Mesothelial cell of epicardium (in vitro differentiated cells): ENCODE measurements around the gene LRRC71. TPM values are rescaled to one million over a fixed set of nuclear protein-coding genes. Genes with fewer than 3 reads are reported as not detected.

Experiments used
- DNase-seq, 2 experiments: peaks; one replicate each; pipeline ENCODE4 v3.0.0; 2021; ENCODE audit warnings: low spot score in 2 of 2; ENCODE audit not compliant: unreplicated experiment in 2 of 2
- H3K27ac Mint-ChIP-seq: 2 replicates; pipeline ENCODE4 v1.8.0; 2021; ENCODE audit warnings: mixed read lengths
- H3K27me3 Mint-ChIP-seq: 2 replicates; pipeline ENCODE4 v1.8.0; 2021; ENCODE audit warnings: low read depth, mixed read lengths
- H3K36me3 Mint-ChIP-seq: 2 replicates; pipeline ENCODE4 v1.8.0; 2021; ENCODE audit warnings: mixed read lengths
- H3K4me1 Mint-ChIP-seq: 2 replicates; pipeline ENCODE4 v1.8.0; 2021; ENCODE audit warnings: mixed read lengths
- H3K4me3 Mint-ChIP-seq: 2 replicates; pipeline ENCODE4 v1.8.0; 2021; ENCODE audit warnings: mild to moderate bottlenecking, moderate library complexity, mixed read lengths
- H3K9me3 Mint-ChIP-seq: 2 replicates; pipeline ENCODE4 v1.8.0; 2021; ENCODE audit warnings: mixed read lengths
- CTCF ChIP-seq: fragments of 200-600 bp; sonication (generic); IDR thresholded peaks from one replicate; pipeline ENCODE4 v1.5.0; 2021; ENCODE audit warnings: antibody characterized with exemption; ENCODE audit not compliant: unreplicated experiment
- total RNA-seq: library from RNA; stranded (reverse); gene quantifications from 3 replicates; pipeline ENCODE4 v1.2.1, GENCODE V29; 2021

Gene LRRC71
- total RNA-seq, 1 donor from 2014 or later = 0.34 TPM

GRCh38 chr1:156957634-156958033, 37.2 kb downstream of the LRRC71 start:
- Mint-ChIP-seq H3K4me1 (peaks cover 3% of the 10 kb centered on the region), H3K27ac (no peak overlapping the region), H3K27me3 (no peaks in the 10 kb centered on the region), H3K9me3 (no peaks in the 10 kb centered on the region), H3K4me3 (no peak overlapping the region), H3K36me3 (peaks cover 52% of the 10 kb centered on the region)
- DNase-seq = no peak
- no peak for TF ChIP-seq CTCF

- H3K9me3 Mint-ChIP-seq = no peaks in the 10 kb centered on the region
- no peak for TF ChIP-seq CTCF
- H3K36me3 Mint-ChIP-seq = peaks cover 52% of the 10 kb centered on the region
- H3K4me3 Mint-ChIP-seq = no peak overlapping the region
- peaks cover 3% of the 10 kb centered on the region for H3K4me1 Mint-ChIP-seq
- no peak overlapping the region for H3K27ac Mint-ChIP-seq
- DNase-seq = no peak
- no peaks in the 10 kb centered on the region for H3K27me3 Mint-ChIP-seq
Observed at GRCh38 chr1:156958247-156958714, 37.8 kb downstream of the LRRC71 start.

- Mint-ChIP-seq H3K9me3 (no peaks in the 10 kb centered on the region), H3K27me3 (no peaks in the 10 kb centered on the region), H3K36me3 (peaks cover 55% of the 10 kb centered on the region), H3K4me1 (peaks cover 3% of the 10 kb centered on the region), H3K4me3 (no peak overlapping the region), H3K27ac (no peak overlapping the region)
- no peak for TF ChIP-seq CTCF
- DNase-seq = no peak
Observed at GRCh38 chr1:156959414-156959813, 39.0 kb downstream of the LRRC71 start.

- peaks cover 52% of the 10 kb centered on the region for H3K36me3 Mint-ChIP-seq
- no peak for TF ChIP-seq CTCF
- no peak for DNase-seq
- peaks cover 3% of the 10 kb centered on the region for H3K4me1 Mint-ChIP-seq
- H3K27me3 Mint-ChIP-seq = no peaks in the 10 kb centered on the region
- no peak overlapping the region for H3K4me3 Mint-ChIP-seq
- H3K9me3 Mint-ChIP-seq = no peaks in the 10 kb centered on the region
- no peak overlapping the region for H3K27ac Mint-ChIP-seq
Observed at GRCh38 chr1:156959925-156960324, 39.5 kb downstream of the LRRC71 start.

GRCh38 chr1:156961709-156962108, 41.3 kb downstream of the LRRC71 start:
- Mint-ChIP-seq H3K36me3 (peaks cover 56% of the 10 kb centered on the region), H3K4me1 (peaks cover 3% of the 10 kb centered on the region), H3K9me3 (no peaks in the 10 kb centered on the region), H3K27me3 (no peaks in the 10 kb centered on the region), H3K4me3 (no peak overlapping the region), H3K27ac (no peak overlapping the region)
- DNase-seq = no peak
- no peak for TF ChIP-seq CTCF

- DNase-seq = no peak
- peaks cover 50% of the 10 kb centered on the region for H3K36me3 Mint-ChIP-seq
- H3K27ac Mint-ChIP-seq = no peak overlapping the region
- H3K9me3 Mint-ChIP-seq = no peaks in the 10 kb centered on the region
- no peak for TF ChIP-seq CTCF
- peaks cover 3% of the 10 kb centered on the region for H3K4me1 Mint-ChIP-seq
- no peak overlapping the region for H3K4me3 Mint-ChIP-seq
- H3K27me3 Mint-ChIP-seq = no peaks in the 10 kb centered on the region
Observed at GRCh38 chr1:156963621-156964020, 43.2 kb downstream of the LRRC71 start.
